PFSK-1 (cell line): ENCODE data around the gene RIPOR2.

Experiments
- FOXP2 ChIP-seq: optimal IDR thresholded peaks from 2 replicates; pipeline ENCODE3; 2011; ENCODE audit warnings: borderline replicate concordance, control low read depth, inconsistent platforms; ENCODE audit not compliant: insufficient read depth; ENCODE audit errors: extremely low read length, extremely low read depth
- POLR2AphosphoS5 ChIP-seq: IDR thresholded peaks from 2 replicates; pipeline ENCODE4 v1.6.1; 2012; ENCODE audit warnings: low read depth, mild to moderate bottlenecking, control low read depth, low read length, moderate library complexity
- TAF1 ChIP-seq: IDR thresholded peaks from 2 replicates; pipeline ENCODE4 v1.6.1; 2012; ENCODE audit warnings: low read length, control low read depth, borderline replicate concordance; ENCODE audit not compliant: insufficient read depth

DNA sequence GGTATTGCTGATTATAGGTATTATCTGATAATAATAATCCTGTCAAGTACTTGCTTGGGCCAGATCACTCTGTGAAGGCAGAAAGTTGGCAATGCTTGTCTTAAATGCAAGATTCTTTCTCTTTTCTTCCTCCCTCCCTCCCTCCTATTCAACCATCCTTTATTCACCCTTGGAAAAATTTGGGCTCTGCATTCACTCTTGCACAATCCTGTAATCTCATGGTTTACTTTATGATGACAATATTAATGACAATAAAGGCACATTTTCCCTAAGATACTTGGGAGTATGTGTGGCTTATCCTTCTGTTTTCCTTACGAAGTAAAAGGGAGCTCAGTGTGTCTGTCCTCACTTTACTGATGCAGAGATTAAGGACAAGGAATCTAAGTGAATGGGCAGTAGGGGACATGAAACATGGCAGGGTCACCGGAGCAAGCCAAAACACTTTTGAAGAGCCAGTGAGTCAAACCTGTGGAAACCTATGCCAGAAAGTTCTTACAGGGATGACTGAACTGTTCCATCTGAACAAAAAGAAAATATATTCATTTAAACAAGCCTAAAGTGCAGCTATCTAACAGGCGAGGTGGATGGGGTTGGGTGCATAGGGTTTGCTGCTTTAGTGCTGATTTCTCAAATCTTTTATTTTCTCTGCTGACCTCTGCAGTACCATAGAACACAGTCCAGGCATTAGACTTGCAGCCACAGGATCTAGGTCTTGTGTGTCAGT lies 14.6 kb upstream of the RIPOR2 start:
- TF ChIP-seq POLR2AphosphoS5 (no peak), FOXP2 (no peak), TAF1 (no peak)
